GM19395 (cell line): ENCODE measurements around the gene SERPINF2.
"Not testable (repeated sequence)": the region's sequence is repeated elsewhere in the genome, so short reads cannot be mapped to it uniquely, and the experiment has no call there.

Experiments used
- ATAC-seq: cut with Tn5 transposase; IDR thresholded peaks from one replicate; pipeline ENCODE4 v1.9.1; 2021; ENCODE audit warnings: mild to moderate bottlenecking, moderate library complexity; ENCODE audit not compliant: unreplicated experiment

Gene SERPINF2

GRCh38 chr17:1742371-1743087 is at the start of gene SERPINF2:
TSS of gene SERPINF2 (plus strand) at chr17:1742871. CDS start at chr17:1744996, 2,125 bp downstream.
- ATAC-seq, result no peak

- no peak for ATAC-seq
These were observed 49.3 kb upstream of the SERPINF2 start for GRCh38 chr17:1693339-1693738.

- no peak for ATAC-seq
These were observed 47.3 kb upstream of the SERPINF2 start for GRCh38 chr17:1695365-1695764.

- ATAC-seq, result no peak
These were observed 45.0 kb upstream of the SERPINF2 start for GRCh38 chr17:1697681-1698080.

GRCh38 chr17:1699891-1700290 is 42.8 kb upstream of the SERPINF2 start:
- ATAC-seq, result not testable (repeated sequence)

- no peak for ATAC-seq
These were observed 39.6 kb upstream of the SERPINF2 start for GRCh38 chr17:1703063-1703462.

- no peak for ATAC-seq
These were observed 37.7 kb upstream of the SERPINF2 start for GRCh38 chr17:1705004-1705403.

GRCh38 chr17:1707107-1707506 is 35.6 kb upstream of the SERPINF2 start:
- ATAC-seq, result no peak

GRCh38 chr17:1708791-1709346 is 33.8 kb upstream of the SERPINF2 start:
- ATAC-seq, result not testable (repeated sequence)

- ATAC-seq, result no peak
These were observed 33.2 kb upstream of the SERPINF2 start for GRCh38 chr17:1709403-1709951.

GRCh38 chr17:1709971-1710806 is 32.5 kb upstream of the SERPINF2 start, which contains the start of gene TLCD2:
TSS of gene TLCD2 (minus strand) at chr17:1710377. CDS start at chr17:1710242, 135 bp downstream.
- ATAC-seq, result no peak

GRCh38 chr17:1710807-1711553 is 31.7 kb upstream of the SERPINF2 start:
- ATAC-seq, result no peak

GRCh38 chr17:1711804-1712203 is 30.9 kb upstream of the SERPINF2 start:
- ATAC-seq, result no peak

GRCh38 chr17:1712271-1712670 is 30.4 kb upstream of the SERPINF2 start:
- ATAC-seq, result no peak

- no peak for ATAC-seq
These were observed 29.4 kb upstream of the SERPINF2 start for GRCh38 chr17:1713160-1713877.

- ATAC-seq, result no peak
These were observed 28.7 kb upstream of the SERPINF2 start for GRCh38 chr17:1713878-1714426.

GRCh38 chr17:1714427-1714979 is 28.2 kb upstream of the SERPINF2 start:
- ATAC-seq, result no peak

GRCh38 chr17:1714980-1715802 is 27.5 kb upstream of the SERPINF2 start:
- ATAC-seq, result no peak

- ATAC-seq, result no peak
These were observed 26.9 kb upstream of the SERPINF2 start for GRCh38 chr17:1715803-1716075.
